Astrocyte (in vitro differentiated cells and primary cell): Measurements from ENCODE around the gene NFIA.

ENCODE experiments used
- EZH2 ChIP-seq: IDR thresholded peaks from 2 replicates; pipeline ENCODE4 v1.6.1; 2012; ENCODE audit warnings: mild to moderate bottlenecking, low read length, inconsistent platforms; ENCODE audit not compliant: insufficient read depth
- TF ChIP-seq, protein P1 (sequence below): IDR thresholded peaks from 2 replicates; pipeline ENCODE4 v1.5.1; 2011; ENCODE audit warnings: low read depth, mild to moderate bottlenecking, inconsistent platforms, low read length, moderate library complexity; ENCODE audit not compliant: insufficient read depth

GRCh38 chr1:61425040-61425439 is 342.7 kb downstream of the NFIA start:
- TF ChIP-seq, protein P1, sequence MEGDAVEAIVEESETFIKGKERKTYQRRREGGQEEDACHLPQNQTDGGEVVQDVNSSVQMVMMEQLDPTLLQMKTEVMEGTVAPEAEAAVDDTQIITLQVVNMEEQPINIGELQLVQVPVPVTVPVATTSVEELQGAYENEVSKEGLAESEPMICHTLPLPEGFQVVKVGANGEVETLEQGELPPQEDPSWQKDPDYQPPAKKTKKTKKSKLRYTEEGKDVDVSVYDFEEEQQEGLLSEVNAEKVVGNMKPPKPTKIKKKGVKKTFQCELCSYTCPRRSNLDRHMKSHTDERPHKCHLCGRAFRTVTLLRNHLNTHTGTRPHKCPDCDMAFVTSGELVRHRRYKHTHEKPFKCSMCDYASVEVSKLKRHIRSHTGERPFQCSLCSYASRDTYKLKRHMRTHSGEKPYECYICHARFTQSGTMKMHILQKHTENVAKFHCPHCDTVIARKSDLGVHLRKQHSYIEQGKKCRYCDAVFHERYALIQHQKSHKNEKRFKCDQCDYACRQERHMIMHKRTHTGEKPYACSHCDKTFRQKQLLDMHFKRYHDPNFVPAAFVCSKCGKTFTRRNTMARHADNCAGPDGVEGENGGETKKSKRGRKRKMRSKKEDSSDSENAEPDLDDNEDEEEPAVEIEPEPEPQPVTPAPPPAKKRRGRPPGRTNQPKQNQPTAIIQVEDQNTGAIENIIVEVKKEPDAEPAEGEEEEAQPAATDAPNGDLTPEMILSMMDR: no peak
- no peak for TF ChIP-seq EZH2
